ENCODE results near the gene ZC3H6.
"Not testable (repeated sequence)": the region's sequence is repeated elsewhere in the genome, so short reads cannot be mapped to it uniquely, and the experiment has no call there.

The ZC3H6 gene

DNA sequence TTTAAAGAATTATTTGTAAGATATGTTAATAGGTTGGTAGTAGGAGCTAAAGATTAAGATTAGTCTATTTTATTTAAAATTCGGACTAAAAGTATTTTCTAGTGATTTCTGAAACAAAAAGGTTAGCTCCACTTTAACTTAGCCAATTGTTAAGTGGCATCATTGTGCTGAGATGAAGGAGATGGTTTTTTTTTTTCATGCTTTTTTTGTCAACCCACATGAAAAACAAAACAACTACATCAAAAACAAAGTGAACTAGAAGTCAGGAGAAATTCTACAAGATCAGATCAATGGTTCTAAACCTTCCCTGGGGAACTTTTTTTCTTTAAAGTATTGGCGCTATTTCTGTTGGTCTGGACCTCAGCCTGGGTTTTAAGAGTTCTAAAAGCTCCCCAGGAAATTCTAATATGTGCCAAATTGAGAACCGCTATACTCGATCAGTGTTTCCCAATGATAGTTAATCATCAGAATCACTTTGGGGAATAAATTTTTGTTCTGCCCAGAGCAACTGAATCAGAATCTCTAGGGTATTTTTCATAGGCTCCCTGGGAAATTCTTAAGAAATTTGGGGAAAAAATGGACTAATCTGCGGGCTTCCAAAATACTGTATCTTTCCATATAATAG lies 2.3 kb downstream of the ZC3H6 start:
- DNase-seq (ENCODE audit: low read depth in 4 of 4, low spot score in 1 of 4): no peak

DNA sequence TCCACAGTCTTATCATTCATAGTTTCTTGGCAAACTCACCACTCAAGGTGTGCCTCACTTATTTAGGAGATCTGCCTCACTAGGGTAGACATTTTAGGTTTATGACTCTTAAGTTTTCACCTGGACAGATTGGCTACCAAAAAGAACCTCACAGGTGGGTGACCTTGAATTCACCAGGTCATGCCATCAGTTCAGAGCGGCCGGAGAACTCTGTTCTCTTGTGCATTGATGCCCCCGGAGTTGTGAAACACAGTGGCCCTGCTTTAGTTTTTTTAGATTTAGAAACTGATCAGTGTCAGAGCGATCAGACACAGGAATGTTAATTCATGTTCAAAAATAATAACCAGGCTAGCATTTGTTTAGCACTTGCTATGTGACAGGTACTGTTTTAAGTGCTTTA lies 6.7 kb downstream of the ZC3H6 start:
- DNase-seq (ENCODE audit: low read depth in 4 of 4, low spot score in 1 of 4): not testable (repeated sequence)

DNA sequence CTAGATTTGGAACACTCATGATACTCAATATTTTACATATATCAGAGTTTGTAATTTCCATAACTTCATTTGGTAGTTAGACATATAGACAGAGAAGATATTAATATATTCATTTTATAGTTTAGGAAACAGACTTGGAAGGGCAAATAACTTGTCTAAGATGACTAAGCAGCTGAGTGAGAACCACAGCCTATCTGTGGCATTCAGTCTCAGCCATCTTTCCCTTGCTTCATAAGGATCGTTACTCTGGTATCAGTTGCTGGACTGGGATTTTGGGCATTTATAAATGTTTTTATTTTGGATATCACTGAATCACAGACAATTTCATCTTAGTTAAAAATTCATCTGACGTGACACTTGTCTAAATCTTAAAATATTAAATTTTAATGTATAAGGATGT lies 8.1 kb downstream of the ZC3H6 start:
- not testable (repeated sequence) for DNase-seq (ENCODE audit: low read depth in 4 of 4, low spot score in 1 of 4)

DNA sequence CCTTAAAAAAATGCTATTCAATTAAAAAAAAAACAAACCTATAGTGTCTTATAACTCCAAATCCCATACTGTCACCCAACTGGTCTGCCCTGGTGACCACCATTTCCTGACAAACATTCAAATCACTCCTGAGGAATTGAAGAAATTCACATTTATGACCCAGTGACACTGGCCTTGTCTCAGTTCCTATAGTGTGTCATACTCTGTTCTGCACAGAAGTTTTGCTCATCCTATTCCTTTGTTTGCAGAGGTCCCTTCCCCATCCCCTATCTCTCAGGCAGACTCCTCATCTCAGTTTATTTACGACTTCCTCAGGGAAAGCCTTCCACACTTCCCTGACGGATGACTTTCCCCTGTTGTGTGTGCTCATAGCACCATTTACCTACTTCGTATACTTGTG lies 14.7 kb downstream of the ZC3H6 start:
- DNase-seq (ENCODE audit: low read depth in 4 of 4, low spot score in 1 of 4): no peak

DNA sequence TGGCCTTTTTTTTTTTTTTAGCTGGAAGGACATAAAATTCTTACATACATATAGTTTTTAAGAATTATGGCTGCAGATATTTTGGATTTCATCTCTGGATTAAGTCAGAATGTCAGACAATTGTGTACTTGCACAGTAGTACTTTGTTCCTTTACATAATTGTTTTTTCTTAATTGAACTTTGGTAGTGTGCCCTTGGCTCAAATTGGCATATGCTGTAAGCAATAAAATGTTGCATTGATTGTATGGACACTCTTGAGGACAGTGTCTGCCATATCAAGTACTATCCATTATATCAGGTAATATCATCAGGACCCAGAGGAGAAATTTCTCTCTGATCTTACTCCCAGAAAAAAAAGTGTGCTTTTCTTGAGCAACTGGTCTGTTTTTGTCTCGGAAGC lies 15.3 kb downstream of the ZC3H6 start:
- no peak for DNase-seq (ENCODE audit: low read depth in 4 of 4, low spot score in 1 of 4)

DNA sequence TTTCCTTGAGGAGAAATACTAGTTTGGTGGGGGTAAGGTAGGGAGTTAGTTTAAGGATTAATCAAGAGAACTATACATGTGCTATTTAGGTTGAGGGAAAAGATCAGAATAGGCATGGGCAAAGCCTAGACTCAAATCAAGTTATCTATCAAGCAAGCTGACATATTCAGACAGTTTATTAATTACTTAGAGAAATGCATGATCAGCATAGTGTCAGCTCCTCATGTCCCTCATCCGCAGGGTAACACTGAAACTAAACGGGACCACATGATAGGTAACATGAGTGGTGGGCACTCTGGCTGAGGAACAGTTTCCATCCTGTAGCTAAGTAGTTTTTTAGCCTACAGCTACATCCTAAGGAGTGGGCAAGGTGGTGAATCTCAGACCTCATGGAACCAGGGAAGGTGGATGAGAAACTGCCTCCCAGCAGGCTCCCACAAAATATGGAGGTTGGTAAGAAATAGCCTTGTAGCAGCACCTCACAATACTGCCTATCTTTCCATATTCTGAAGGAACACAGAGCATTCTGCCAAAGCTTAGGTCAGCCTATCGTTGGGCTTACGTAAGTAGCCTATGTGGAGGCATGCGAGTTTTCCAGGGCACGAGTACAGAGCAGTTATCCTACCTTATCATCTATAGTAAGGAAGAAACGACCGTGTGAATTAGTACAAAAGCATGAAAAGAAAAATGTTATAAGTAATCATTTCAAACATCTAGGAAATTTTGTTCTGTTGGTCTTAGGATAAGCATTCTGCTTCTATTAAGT lies 18.4 kb downstream of the ZC3H6 start:
- DNase-seq (ENCODE audit: low read depth in 4 of 4, low spot score in 1 of 4): no peak

DNA sequence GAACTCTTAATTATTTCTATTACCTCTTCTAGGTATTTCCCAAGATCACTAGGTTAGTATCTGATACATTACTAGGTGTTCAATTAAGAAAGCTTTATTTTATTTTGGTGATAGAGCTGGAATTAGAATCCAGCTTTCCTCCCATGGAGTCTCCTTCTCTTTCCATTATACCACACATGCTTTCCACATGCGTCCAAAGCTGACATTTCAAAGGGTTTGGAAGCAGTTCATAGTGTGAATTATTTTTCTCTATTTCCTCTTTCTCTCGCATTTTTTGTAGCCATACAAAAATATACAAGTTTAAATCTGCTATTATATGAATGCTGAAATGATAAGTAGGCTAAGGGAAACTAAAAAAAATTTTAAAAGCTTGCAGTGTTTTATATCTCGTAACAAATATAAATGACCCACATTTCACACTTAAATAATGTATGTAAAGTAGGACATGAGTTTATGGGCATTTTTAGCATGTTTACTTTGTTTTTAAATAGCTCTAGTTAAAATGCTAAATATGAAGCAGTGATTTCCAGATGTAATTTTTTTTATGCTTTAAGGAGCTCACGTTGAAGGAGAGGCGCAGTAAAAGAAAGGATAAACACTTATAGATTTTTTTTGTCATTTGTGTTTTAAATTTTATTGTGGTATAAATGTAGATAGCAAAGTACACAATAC lies 20.1 kb downstream of the ZC3H6 start:
- no peak for DNase-seq (ENCODE audit: low read depth in 4 of 4, low spot score in 1 of 4)

DNA sequence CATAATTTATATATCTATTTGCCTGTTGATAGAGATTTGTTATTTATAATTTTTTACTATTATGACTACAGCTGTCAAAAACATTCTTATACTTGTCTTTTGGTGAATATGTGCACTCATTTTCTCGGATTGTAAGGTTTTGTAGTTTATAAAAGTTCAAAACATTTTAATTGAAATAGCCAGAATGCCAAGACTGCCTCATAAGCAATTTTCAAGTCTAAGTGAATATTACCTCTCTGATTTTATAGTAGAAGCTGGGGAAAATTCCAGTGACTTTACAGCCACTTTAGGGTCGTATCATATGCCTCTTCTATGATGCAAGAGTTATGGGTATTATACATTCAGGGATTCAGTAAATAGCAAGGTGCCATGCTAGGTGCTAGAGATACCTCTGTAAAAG lies 21.0 kb downstream of the ZC3H6 start:
- DNase-seq (ENCODE audit: low read depth in 4 of 4, low spot score in 1 of 4): no peak

DNA sequence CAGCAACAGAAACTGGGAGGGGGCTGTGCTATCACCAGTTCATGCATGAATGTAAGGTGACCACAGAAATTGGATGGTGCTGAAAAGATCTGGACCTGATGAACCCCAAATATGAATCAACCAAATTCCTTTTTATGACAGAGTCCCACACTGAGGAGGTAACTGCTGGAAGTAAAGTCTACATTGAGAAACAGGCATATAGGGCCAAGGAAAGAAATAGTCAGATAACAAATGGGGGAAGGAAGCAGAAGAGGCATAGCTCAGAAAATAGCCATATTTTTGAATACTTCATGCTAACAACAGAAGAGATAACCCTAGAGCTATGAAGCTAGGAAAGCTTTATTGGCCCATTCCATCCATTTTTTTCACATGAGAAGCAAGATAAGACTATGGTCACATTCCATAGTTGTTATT lies 25.8 kb downstream of the ZC3H6 start:
- DNase-seq (ENCODE audit: low read depth in 4 of 4, low spot score in 1 of 4): no peak

DNA sequence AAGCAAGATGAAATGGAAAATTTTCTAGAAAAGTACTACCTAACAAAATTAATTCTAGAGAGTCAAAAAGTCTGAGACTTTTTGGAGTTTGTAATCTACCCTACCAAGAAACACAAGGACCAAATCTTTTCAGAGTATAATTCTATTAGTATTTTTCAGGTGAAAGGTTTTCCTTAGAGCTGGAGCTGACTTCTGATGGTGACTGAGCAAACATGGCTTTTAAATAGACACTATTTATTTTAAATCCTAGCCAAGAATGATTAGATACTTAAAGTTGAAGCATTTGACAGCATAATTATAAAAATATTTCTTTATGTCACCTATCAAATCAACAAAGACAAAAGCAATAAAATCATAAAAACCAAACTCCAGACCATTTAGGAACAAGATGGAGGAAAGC lies 26.6 kb downstream of the ZC3H6 start:
- no peak for DNase-seq (ENCODE audit: low read depth in 4 of 4, low spot score in 1 of 4)

DNA sequence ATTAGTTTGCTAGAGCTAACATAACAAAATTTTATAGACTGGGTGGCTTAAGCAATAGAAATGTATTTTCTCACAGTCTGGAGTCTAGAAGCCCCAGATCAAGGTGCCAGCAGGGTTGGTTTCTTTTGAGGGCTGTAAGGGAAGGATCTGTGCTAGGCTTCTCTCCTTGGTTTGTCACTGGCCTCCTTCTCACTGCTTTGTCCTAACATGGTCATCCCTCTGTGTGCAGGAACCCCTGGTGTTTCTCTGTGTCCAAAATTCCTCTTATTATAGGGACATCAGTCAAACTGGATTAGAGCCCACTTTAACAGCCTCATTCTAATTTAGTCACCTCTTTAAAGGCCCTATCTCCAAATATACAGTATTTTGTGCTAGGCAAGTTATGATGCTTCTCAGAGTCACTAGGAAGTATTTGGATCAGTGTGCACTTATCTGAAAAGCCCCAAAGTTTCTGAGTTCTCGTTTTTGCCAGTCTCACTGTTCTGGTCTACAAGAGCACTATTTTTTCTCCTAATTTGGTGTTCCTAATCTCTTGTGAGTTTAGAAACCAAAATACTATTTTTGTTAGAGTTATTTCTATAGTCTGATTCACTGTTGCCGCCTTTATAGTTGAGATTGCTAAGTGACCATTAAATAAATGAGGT lies 29.0 kb downstream of the ZC3H6 start:
- DNase-seq (ENCODE audit: low read depth in 4 of 4, low spot score in 1 of 4): no peak

DNA sequence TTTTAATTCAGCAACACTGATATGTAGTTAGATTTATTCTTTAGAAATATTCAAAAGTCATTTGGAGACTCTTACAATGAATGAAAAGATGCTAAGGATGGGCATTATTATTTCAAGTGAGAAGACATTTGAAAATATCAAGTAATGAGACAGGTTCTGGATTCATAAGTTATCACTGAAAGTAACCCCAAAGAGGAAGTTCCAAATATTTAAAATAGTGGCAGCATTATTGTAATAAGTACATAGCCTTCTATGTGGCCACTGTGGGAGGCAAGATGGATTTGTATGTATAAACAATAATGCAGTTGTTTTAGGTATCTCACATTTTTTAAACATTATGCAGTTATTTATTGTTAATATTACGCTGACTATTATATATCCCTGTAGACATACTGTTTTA lies 29.7 kb downstream of the ZC3H6 start:
- DNase-seq (ENCODE audit: low read depth in 4 of 4, low spot score in 1 of 4): no peak

DNA sequence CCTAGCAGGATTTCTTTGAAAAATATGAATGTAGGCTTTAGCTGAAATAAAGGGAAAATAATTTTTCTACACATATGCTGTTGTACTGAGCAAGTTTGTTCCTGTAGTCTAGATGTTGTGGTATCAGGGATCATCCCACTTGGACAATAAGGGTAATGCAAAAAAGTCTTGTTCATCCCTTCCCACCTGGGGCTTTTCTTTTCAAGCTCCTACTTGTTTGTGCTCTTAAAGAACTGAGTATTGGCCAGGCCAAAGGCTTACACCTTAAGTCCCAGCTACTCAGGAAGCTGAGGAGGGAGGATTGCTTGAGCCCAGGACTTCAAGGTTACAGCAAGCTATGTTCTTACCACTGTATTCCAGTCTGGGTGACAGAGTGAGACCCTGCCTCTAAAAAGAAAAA lies 35.5 kb downstream of the ZC3H6 start:
- no peak for DNase-seq (ENCODE audit: low read depth in 4 of 4, low spot score in 1 of 4)

DNA sequence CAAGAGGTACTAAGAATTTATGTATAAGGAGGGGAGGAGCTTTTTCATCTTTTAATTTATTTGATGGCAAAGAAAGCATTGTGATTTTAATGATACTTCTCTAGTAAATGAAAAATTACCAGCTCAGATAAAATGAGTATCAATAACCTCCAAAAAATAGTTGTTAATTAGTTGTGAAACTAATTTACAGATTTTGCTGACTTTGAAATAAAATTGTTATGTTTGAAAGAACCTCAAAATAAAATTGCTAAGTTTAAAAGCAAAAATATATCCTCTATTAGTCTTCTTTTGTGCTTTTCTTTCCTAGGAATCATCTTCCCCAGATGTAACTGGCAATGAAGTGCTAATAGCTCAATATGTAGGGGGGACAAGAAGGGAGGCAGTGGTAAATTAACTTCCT lies 36.5 kb downstream of the ZC3H6 start:
- no peak for DNase-seq (ENCODE audit: low read depth in 4 of 4, low spot score in 1 of 4)

DNA sequence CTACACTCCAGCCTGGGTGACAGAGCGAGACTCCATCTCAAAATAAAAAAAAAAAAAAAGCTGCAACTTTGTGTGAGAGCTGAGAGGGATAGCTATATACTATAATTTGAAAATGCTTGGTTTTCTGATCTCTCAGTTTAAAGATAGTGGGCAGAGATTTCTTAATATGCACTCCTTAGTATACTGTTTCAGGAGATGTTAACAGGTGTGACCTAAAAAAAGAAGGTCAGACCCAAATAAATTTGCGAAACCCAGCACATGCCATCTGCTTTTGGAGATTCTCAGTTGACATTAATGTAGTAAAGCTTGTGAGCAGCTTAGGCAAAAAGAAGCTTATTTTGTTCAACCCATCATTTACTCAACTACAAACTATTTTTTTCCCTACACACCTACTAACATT lies 37.4 kb downstream of the ZC3H6 start:
- no peak for DNase-seq (ENCODE audit: low read depth in 4 of 4, low spot score in 1 of 4)

DNA sequence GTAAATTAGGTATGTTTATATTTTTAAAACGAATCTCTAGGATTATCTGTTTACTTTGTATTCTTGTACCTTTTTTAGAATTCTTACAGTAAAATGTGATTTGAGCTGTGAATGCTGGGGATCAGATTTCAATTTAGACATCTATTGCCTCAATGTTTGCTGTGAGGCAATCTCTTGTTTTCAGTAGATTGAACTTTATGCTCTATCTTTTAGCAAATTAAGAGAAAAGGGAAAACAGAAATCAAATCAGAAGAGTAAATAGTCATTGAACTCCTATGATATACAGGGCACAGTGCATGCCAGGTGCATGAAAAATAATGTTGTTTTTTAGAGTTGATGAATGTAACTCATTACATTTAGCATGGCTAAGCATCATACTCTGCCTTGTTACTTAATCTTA lies 39.5 kb downstream of the ZC3H6 start:
- no peak for DNase-seq (ENCODE audit: low read depth in 4 of 4, low spot score in 1 of 4)

DNA sequence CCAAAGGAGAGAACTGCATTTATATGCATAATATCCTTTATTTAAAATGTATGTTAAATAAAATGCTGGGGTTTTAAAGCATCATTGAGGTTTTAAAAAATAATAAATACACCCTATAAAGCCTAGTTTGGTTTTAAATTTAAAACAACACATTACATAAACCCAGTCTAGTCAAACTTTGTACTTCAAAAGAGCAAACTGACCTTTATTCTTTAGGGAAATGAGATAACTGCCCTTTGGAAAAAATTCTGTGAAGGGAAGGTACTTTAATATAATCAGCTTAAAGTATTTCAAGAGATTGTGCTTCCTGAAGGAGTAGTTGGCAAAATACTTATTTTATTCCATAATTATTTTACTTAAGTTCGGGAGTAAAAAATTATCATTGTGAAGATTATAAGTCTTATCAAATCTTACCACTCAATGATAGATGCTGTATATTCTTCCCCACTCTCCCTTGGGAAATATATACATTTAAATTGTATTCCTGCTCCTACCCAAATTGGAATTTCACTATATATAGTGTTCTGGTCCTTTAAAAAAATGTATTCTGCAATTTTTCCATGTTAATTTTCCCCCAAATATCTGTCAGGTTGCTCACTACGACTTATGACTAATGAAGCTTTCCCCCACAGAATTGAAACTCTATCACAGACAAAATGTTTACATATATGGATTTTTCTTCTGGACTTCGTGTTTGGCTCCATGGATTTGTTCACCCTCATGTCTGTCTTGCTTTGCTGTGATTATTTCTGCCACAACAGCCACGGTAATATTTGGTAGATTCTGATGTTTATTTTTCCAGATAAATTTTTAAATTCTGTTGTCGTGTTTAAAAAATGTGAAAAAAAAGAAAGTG lies 42.1 kb downstream of the ZC3H6 start:
- no peak for DNase-seq (ENCODE audit: low read depth in 4 of 4, low spot score in 1 of 4)

DNA sequence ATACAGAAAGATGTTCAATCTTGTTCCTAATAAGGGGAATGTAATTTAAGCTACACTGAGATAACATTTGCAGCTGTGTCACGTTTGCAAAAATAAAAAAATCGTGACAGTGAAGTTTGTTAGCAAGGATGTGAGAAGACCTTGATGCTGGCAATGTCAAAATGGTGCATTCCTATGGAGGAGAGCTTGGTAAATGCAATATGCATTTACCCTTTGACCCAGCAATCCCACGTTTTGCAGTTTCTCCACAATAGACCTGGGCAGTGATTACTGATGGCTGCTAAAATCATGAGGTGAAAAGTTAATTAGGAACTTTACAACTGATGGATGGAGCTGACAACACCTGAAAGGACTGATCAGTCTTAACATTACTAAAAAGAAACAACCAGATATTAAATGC lies 43.1 kb downstream of the ZC3H6 start:
- DNase-seq (ENCODE audit: low read depth in 4 of 4, low spot score in 1 of 4): no peak

DNA sequence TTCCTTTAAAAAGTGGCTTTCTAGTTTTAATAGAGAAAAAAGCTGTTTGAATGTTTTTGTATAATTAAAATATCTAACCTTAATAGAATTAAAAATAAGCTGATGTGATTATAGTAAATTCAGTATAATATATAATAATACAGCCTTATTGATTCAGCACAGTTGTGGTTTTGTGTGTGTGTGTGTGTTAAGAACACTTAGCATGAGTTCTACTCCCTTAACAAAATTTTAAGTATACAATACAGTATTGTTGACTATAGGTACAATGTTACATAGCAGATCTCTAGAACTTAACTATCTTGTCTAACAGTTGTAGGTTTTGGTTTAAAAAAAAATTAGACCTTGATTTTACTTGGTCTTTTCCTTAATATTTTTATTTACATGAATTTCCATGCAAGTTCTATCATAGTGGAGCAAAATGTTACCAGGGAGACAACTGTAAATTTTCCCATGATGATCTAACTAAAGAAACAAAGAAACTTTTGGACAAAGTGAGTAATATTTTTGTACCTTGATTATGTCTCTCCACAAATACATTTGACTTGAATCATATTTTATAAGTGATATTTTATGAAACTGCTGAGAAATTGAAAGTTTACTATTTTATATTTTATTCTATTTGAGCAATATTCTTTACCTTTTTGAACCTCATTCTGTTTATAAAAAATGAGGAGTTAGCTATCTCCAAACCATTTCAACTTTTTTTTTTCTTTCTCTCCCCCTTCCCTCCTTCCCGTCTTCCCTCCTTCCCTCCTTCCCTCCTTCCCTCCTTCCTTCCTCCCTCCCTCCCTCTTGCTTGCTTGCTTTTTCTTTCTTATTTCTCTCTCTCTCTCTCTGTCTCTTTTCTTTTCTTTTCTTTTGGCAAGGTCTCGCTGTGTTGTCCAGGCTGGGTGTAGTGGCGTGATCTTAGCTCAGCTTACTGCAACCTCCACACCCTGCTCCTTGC lies 46.3 kb downstream of the ZC3H6 start:
- no peak for DNase-seq (ENCODE audit: low read depth in 4 of 4, low spot score in 1 of 4)

DNA sequence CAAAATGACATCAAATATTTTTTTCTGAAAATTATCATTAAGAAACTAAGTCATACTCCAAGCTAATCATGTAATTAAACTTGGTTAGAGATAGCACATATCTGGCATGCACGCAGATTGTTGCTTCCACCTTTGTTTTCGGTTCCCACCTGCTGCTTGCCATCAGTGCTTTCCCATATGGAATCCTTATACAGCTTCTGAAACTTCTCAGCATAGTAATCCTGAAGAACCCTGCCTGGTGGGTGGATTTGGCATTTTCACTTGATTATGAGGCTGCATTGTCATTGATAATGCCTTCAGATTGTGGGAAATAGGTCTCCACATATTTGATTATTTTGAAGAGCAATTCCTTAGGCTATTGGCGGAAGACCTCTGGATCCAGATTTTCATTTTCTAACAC lies 47.5 kb downstream of the ZC3H6 start:
- no peak for DNase-seq (ENCODE audit: low read depth in 4 of 4, low spot score in 1 of 4)
